ENCODE measurements around the gene MTHFD2L.
"Not testable (repeated sequence)": the region's sequence is repeated elsewhere in the genome, so short reads cannot be mapped to it uniquely, and the experiment has no call there.

MTHFD2L gene

GRCh38 chr4:74314329-74314728 lies 156.4 kb downstream of the MTHFD2L start:
- DNase-seq = no peak

- DNase-seq = no peak
Measured at GRCh38 chr4:74314944-74315343, 157.0 kb downstream of the MTHFD2L start.

GRCh38 chr4:74315376-74315775 lies 157.5 kb downstream of the MTHFD2L start:
- DNase-seq = no peak

- no peak for DNase-seq
Measured at GRCh38 chr4:74316397-74316796, 158.5 kb downstream of the MTHFD2L start.

GRCh38 chr4:74317616-74318246 lies 159.8 kb downstream of the MTHFD2L start:
- no peak for DNase-seq

- no peak for DNase-seq
Measured at GRCh38 chr4:74318276-74318675, 160.4 kb downstream of the MTHFD2L start.

- DNase-seq = no peak
Measured at GRCh38 chr4:74319470-74319869, 161.6 kb downstream of the MTHFD2L start.

- peak; percentile 17 for DNase-seq
Measured at GRCh38 chr4:74320559-74321118, 162.7 kb downstream of the MTHFD2L start.

GRCh38 chr4:74322301-74322700 lies 164.4 kb downstream of the MTHFD2L start:
- DNase-seq = no peak

GRCh38 chr4:74323663-74324062 lies 165.7 kb downstream of the MTHFD2L start:
- no peak for DNase-seq

- DNase-seq = no peak
Measured at GRCh38 chr4:74324262-74324661, 166.3 kb downstream of the MTHFD2L start.

- DNase-seq = no peak
Measured at GRCh38 chr4:74325886-74326285, 168.0 kb downstream of the MTHFD2L start.

GRCh38 chr4:74327762-74328161 lies 169.8 kb downstream of the MTHFD2L start:
- no peak for DNase-seq

- no peak for DNase-seq
Measured at GRCh38 chr4:74328501-74328900, 170.6 kb downstream of the MTHFD2L start.

- DNase-seq = no peak
Measured at GRCh38 chr4:74329307-74329706, 171.4 kb downstream of the MTHFD2L start.

- DNase-seq = no peak
Measured at GRCh38 chr4:74330295-74330750, 172.4 kb downstream of the MTHFD2L start.

- no peak for DNase-seq
Measured at GRCh38 chr4:74331252-74331651, 173.3 kb downstream of the MTHFD2L start.

GRCh38 chr4:74331944-74332343 lies 174.0 kb downstream of the MTHFD2L start:
- no peak for DNase-seq

GRCh38 chr4:74334636-74335035 lies 176.7 kb downstream of the MTHFD2L start:
- DNase-seq = no peak

GRCh38 chr4:74335341-74336021 lies 177.6 kb downstream of the MTHFD2L start:
- no peak for DNase-seq

GRCh38 chr4:74338792-74339333 lies 180.9 kb downstream of the MTHFD2L start:
- DNase-seq = no peak

- no peak for DNase-seq
Measured at GRCh38 chr4:74339501-74339900, 181.6 kb downstream of the MTHFD2L start.

- DNase-seq = not testable (repeated sequence)
Measured at GRCh38 chr4:74340421-74340820, 182.5 kb downstream of the MTHFD2L start.

- no peak for DNase-seq
Measured at GRCh38 chr4:74344031-74344430, 186.1 kb downstream of the MTHFD2L start.
